SK-N-SH treated with all-trans-retinoic acid at 6 μM for 48 hours (cell line): ENCODE measurements around the gene RETREG1.

Source experiments
- CREB5 ChIP-seq: fragments of 250-450 bp; sonication (Bioruptor Pico); IDR thresholded peaks from 2 replicates; pipeline ENCODE4 v1.5.1; 2020; ENCODE audit warnings: low read depth, mild to moderate bottlenecking, moderate library complexity
- CSRNP3 ChIP-seq: fragments of 250-450 bp; sonication (Bioruptor Pico); IDR thresholded peaks from 2 replicates; pipeline ENCODE4 v1.5.1; 2021; ENCODE audit warnings: mild to moderate bottlenecking, moderate library complexity
- GLIS3 ChIP-seq: fragments of 250-450 bp; sonication (Bioruptor Pico); IDR thresholded peaks from 2 replicates; pipeline ENCODE4 v1.5.0; 2020; ENCODE audit warnings: mild to moderate bottlenecking, moderate library complexity
- ISL1 ChIP-seq: fragments of 250-450 bp; sonication (Bioruptor Pico); IDR thresholded peaks from 2 replicates; pipeline ENCODE4 v2.1.2; 2022; ENCODE audit warnings: mild to moderate bottlenecking, moderate library complexity
- PATZ1 ChIP-seq: fragments of 250-450 bp; sonication (Bioruptor Pico); IDR thresholded peaks from 2 replicates; pipeline ENCODE4 v1.8.0; 2020; ENCODE audit warnings: mild to moderate bottlenecking, moderate library complexity, borderline replicate concordance
- SNAI2 ChIP-seq: fragments of 250-450 bp; sonication (Bioruptor Pico); IDR thresholded peaks from 2 replicates; pipeline ENCODE4 v1.5.0; 2020; ENCODE audit warnings: mild to moderate bottlenecking, moderate library complexity
- TSHZ2 ChIP-seq: fragments of 250-450 bp; sonication (Bioruptor Pico); IDR thresholded peaks from 2 replicates; pipeline ENCODE4 v1.5.0; 2020; ENCODE audit warnings: mild to moderate bottlenecking, moderate library complexity
- ZC3H10 ChIP-seq: fragments of 250-450 bp; sonication (Bioruptor Pico); IDR thresholded peaks from 2 replicates; pipeline ENCODE4 v1.5.1; 2021; ENCODE audit warnings: mild to moderate bottlenecking, moderate library complexity
- ZFP3 ChIP-seq: fragments of 250-450 bp; sonication (Bioruptor Pico); IDR thresholded peaks from 2 replicates; pipeline ENCODE4 v1.5.0; 2020; ENCODE audit warnings: mild to moderate bottlenecking, moderate library complexity
- ZFP30 ChIP-seq: fragments of 450-650 bp; formaldehyde crosslinking; IDR thresholded peaks from 2 replicates; pipeline ENCODE4 v1.5.0; 2022; ENCODE audit warnings: mild to moderate bottlenecking, moderate library complexity

GRCh38 chr5:16600397-16600796 is 16.4 kb downstream of the RETREG1 start:
- no peak for TF ChIP-seq ZFP3 (CRISPR knock-in tag)
- no peak for TF ChIP-seq TSHZ2 (CRISPR knock-in tag)
- TF ChIP-seq SNAI2, result no peak
- TF ChIP-seq CSRNP3, result no peak
- no peak for TF ChIP-seq ZC3H10 (CRISPR knock-in tag)
- no peak for TF ChIP-seq GLIS3 (CRISPR knock-in tag)
- no peak for TF ChIP-seq PATZ1
- TF ChIP-seq ISL1 (CRISPR knock-in tag), result no peak
- TF ChIP-seq ZFP30 (CRISPR knock-in tag), result no peak
- no peak for TF ChIP-seq CREB5 (CRISPR knock-in tag)
